NCI-H345 treated with DMSO at 0.1 percent for 48 hours (cell line): ENCODE data around the gene CORIN.
"Not testable (repeated sequence)": the region's sequence is repeated elsewhere in the genome, so short reads cannot be mapped to it uniquely, and the experiment has no call there.

Experiments used
- DNase-seq: peaks from one replicate; lab custom pipeline; 2025; ENCODE audit not compliant: unreplicated experiment; lab: John Stamatoyannopoulos, UW

Gene CORIN

GRCh38 chr4:47577779-47578553 lies 259.9 kb downstream of the CORIN start:
- no peak for DNase-seq

GRCh38 chr4:47572981-47573380 lies 264.9 kb downstream of the CORIN start:
- DNase-seq = no peak

- no peak for DNase-seq
These were observed 267.1 kb downstream of the CORIN start for GRCh38 chr4:47570816-47571215.

GRCh38 chr4:47567511-47567910 lies 270.4 kb downstream of the CORIN start:
- no peak for DNase-seq

- DNase-seq = no peak
These were observed 270.9 kb downstream of the CORIN start for GRCh38 chr4:47566969-47567368.

GRCh38 chr4:47566566-47566965 lies 271.3 kb downstream of the CORIN start:
- DNase-seq = no peak

GRCh38 chr4:47562297-47562696 lies 275.6 kb downstream of the CORIN start:
- no peak for DNase-seq

GRCh38 chr4:47561331-47561730 lies 276.5 kb downstream of the CORIN start:
- no peak for DNase-seq

- DNase-seq = no peak
These were observed 277.2 kb downstream of the CORIN start for GRCh38 chr4:47560682-47561081.

GRCh38 chr4:47557255-47557654 lies 280.6 kb downstream of the CORIN start:
- no peak for DNase-seq

- not testable (repeated sequence) for DNase-seq
These were observed 281.9 kb downstream of the CORIN start for GRCh38 chr4:47555920-47556319.

- no peak for DNase-seq
These were observed 284.3 kb downstream of the CORIN start for GRCh38 chr4:47553329-47554125.

- no peak for DNase-seq
These were observed 286.2 kb downstream of the CORIN start for GRCh38 chr4:47551682-47552081.

- no peak for DNase-seq
These were observed 286.8 kb downstream of the CORIN start for GRCh38 chr4:47550899-47551548.

GRCh38 chr4:47550357-47550756 lies 287.5 kb downstream of the CORIN start:
- not testable (repeated sequence) for DNase-seq
